TTC549 (cell line): ENCODE data around the gene SPATA7.

Experiments
- FAIRE-seq: peaks from 2 replicates; lab custom pipeline; 2012; peaks lifted over from hg19 to GRCh38; lab: Jason Lieb, UNC

Gene SPATA7

DNA sequence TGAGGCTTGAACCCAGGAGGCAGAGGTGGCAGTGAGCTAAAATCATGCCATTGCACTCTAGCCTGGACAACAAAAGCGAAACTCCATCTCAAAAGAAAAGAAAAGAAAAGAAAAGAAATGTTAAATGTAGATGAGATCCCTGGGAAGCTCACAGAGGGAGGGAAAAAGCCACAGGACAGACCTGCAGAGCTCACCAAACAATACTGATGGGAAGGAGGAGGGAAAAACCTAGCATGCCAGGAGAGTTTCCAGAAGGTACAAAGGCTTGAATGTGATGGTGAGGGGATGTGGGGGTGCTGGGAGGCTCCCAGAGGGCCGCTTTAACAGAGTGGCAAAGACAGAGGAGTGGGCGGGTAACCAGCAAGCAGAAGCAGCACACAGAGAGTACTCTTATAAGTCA lies 97.1 kb downstream of the SPATA7 start:
- FAIRE-seq, result no peak
